H1 (cell line): ENCODE data around the gene TPT1. TPM values are rescaled to one million over a fixed set of nuclear protein-coding genes. Genes with fewer than 3 reads are reported as not detected.

Source experiments
- CREB1 ChIP-seq: IDR thresholded peaks from 2 replicates; pipeline ENCODE4 v1.6.1; 2012; ENCODE audit warnings: inconsistent platforms
- EP300 ChIP-seq, 2 experiments: IDR thresholded peaks; 1 replicate in 1 of 2; 2 replicates in 1 of 2; pipeline ENCODE4 v1.6.1; 2011 to 2012; ENCODE audit warnings: low read depth in 2 of 2, low read length in 2 of 2, mild to moderate bottlenecking in 2 of 2, borderline replicate concordance in 1 of 2, inconsistent platforms in 1 of 2, moderate library complexity in 1 of 2
- FOSL1 ChIP-seq: IDR thresholded peaks from 2 replicates; pipeline ENCODE4 v1.6.1; 2011; ENCODE audit warnings: mild to moderate bottlenecking, low read depth, low read length, moderate library complexity; ENCODE audit not compliant: insufficient read depth
- JUND ChIP-seq: IDR thresholded peaks from 2 replicates; pipeline ENCODE4 v1.6.1; 2011; ENCODE audit warnings: mild to moderate bottlenecking, improper control_type of control experiment, low read length
- KDM4A ChIP-seq: IDR thresholded peaks from one replicate; pipeline ENCODE4 v1.7.1; 2012; ENCODE audit warnings: low read depth, mild to moderate bottlenecking, moderate library complexity, low read length, inconsistent platforms; ENCODE audit not compliant: severe bottlenecking
- NANOG ChIP-seq: IDR thresholded peaks from 2 replicates; pipeline ENCODE4 v1.6.1; 2011; ENCODE audit warnings: low read length, low read depth, mild to moderate bottlenecking, inconsistent platforms; ENCODE audit not compliant: insufficient read depth, poor library complexity, severe bottlenecking
- NRF1 ChIP-seq: IDR thresholded peaks from 2 replicates; pipeline ENCODE4 v1.6.1; 2011; ENCODE audit warnings: mild to moderate bottlenecking, low read depth, low read length, improper control_type of control experiment
- PHF8 ChIP-seq: fragments of 200-600 bp; sonication (generic); conservative IDR thresholded peaks from 2 replicates; pipeline ENCODE4 v1.7.1; 2012; ENCODE audit warnings: low read depth, mild to moderate bottlenecking, inconsistent platforms, low read length, moderate library complexity
- POLR2A ChIP-seq, 2 experiments: IDR thresholded peaks; 1 replicate in 1 of 2; 2 replicates in 1 of 2; pipeline ENCODE4 v1.6.1; 2011; ENCODE audit warnings: low read depth in 2 of 2, low read length in 2 of 2, mild to moderate bottlenecking in 2 of 2; ENCODE audit errors: control extremely low read depth in 1 of 2
- POLR2AphosphoS5 ChIP-seq: IDR thresholded peaks from 2 replicates; pipeline ENCODE4 v1.6.1; 2011; ENCODE audit warnings: low read depth, low read length
- SIRT6 ChIP-seq: IDR thresholded peaks from one replicate; pipeline ENCODE4 v1.7.1; 2012; ENCODE audit warnings: low read length, inconsistent platforms
- SP1 ChIP-seq: IDR thresholded peaks from 2 replicates; pipeline ENCODE4 v1.6.1; 2011; ENCODE audit warnings: low read depth, low read length
- SRF ChIP-seq: IDR thresholded peaks from 2 replicates; pipeline ENCODE4 v1.6.1; 2011; ENCODE audit warnings: mild to moderate bottlenecking, low read depth, low read length, moderate library complexity
- TAF7 ChIP-seq: optimal IDR thresholded peaks from 2 replicates; pipeline ENCODE3; 2011; ENCODE audit warnings: low read depth, mild to moderate bottlenecking, inconsistent platforms, low read length, moderate library complexity, borderline replicate concordance
- TBP ChIP-seq: IDR thresholded peaks from 2 replicates; pipeline ENCODE4 v1.6.1; 2011; ENCODE audit warnings: low read depth, low read length, improper control_type of control experiment
- TCF12 ChIP-seq: IDR thresholded peaks from 2 replicates; pipeline ENCODE4 v1.6.1; 2011; ENCODE audit warnings: low read depth, mild to moderate bottlenecking, low read length
- TEAD4 ChIP-seq: IDR thresholded peaks from 2 replicates; pipeline ENCODE4 v1.6.1; 2012; ENCODE audit warnings: low read depth, low read length, inconsistent platforms, mixed read lengths
- ZNF274 ChIP-seq: IDR thresholded peaks from 2 replicates; pipeline ENCODE4 v1.7.0; 2012; ENCODE audit warnings: low read length, borderline replicate concordance; ENCODE audit errors: extremely low read depth
- polyA plus RNA-seq, 7 experiments: library from polyadenylated mRNA; depleted of rRNA in 3 of 7; stranded (reverse) in 5 of 7; unstranded in 2 of 7; fragments of >200 nt in 5 of 7; fragments of 200-250 nt in 2 of 7; gene quantifications; 1 replicate in 5 of 7; 2 replicates in 1 of 7; 4 replicates in 1 of 7; pipeline versions ENCODE4 v1.2.1 to v1.2.3, GENCODE V29; 2011 to 2013; ENCODE audit warnings: missing spikeins in 2 of 7, mixed read lengths in 2 of 7
- total RNA-seq: library from RNA; stranded (reverse); fragmentation: NEBNext Ultra II Directional; extraction: Animal tissue kit (Norgen Biotek cat#: 25700); gene quantifications from 2 replicates; pipeline ENCODE4 v1.2.1, GENCODE V29; 2021
- TF ChIP-seq, protein P1 (sequence below): IDR thresholded peaks from 2 replicates; pipeline ENCODE4 v1.6.1; 2012; ENCODE audit warnings: low read length, inconsistent platforms
- TF ChIP-seq, protein P2 (sequence below): IDR thresholded peaks from 2 replicates; pipeline ENCODE4 v1.6.1; 2011; ENCODE audit warnings: low read depth, mild to moderate bottlenecking, low read length; ENCODE audit not compliant: insufficient read depth
- TF ChIP-seq, protein P3 (sequence below): IDR thresholded peaks from 2 replicates; pipeline ENCODE4 v1.6.1; 2012; ENCODE audit warnings: inconsistent platforms

Gene TPT1
- total and polyA plus RNA-seq, 2 of the 8 experiments (the other 6 are each of a cell fraction or from before 2014, with no cell fraction given): 2,245 to 2,279 TPM

DNA sequence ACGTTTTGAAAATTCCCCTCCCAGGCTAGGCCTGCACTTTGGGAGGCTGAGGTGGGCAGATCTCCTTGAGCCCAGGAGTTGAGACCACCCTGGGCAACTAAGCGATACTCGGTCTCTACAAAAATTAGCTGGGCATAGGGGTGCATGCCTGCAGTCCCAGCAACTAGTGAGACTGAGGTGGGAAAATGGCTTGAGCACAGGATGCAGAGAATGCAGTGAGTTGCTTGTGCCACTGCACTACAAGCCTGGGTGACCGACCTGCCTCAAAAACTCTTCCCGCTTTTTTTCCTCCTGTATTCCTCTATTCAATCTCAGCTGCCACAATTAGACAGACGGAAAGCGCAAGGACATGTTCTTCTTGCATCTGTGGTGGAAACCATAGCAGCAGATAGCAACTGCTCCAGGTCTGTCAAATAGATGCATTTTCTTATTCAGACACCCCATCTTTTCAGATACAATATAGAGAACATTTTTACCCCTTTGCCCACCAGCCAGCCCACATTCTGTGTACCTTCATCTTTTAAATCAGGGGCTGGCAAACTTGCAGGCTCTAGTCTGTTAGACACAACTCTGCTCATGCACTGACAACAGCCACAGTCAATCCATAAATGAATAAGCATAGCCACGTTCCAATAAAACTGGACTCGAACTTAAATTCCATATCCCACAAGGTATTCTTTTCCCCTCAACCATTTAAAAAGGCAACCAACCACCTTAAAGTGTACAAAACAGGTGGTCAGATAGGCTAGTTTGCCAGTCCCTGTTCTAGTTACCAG, 4.8 kb downstream of the TPT1 start (continued):
- TF ChIP-seq FOSL1 (no peak), SIRT6 (no peak), PHF8 (no peak), TCF12 (no peak), ZNF274 (no peak), SP1 (no peak), EP300 (IDR thresholded peaks at IDR 0.05; ENCODE audit: borderline replicate concordance in 1 of 2, low read depth in 2 of 2, low read length in 2 of 2) (no peak), JUND (no peak), POLR2AphosphoS5 (peak; percentile 81), TBP (no peak), SRF (no peak), NRF1 (no peak), POLR2A (IDR thresholded peaks at IDR 0.05; ENCODE audit: control extremely low read depth in 1 of 2, low read depth in 2 of 2, low read length in 2 of 2) (peak; percentile 64 to 86), TAF7 (no peak), KDM4A (no peak), CREB1 (no peak), NANOG (no peak), TEAD4 (no peak)
- TF ChIP-seq, protein P1, sequence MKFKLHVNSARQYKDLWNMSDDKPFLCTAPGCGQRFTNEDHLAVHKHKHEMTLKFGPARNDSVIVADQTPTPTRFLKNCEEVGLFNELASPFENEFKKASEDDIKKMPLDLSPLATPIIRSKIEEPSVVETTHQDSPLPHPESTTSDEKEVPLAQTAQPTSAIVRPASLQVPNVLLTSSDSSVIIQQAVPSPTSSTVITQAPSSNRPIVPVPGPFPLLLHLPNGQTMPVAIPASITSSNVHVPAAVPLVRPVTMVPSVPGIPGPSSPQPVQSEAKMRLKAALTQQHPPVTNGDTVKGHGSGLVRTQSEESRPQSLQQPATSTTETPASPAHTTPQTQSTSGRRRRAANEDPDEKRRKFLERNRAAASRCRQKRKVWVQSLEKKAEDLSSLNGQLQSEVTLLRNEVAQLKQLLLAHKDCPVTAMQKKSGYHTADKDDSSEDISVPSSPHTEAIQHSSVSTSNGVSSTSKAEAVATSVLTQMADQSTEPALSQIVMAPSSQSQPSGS: no peak; the same call in 1 of the 2 replicates
- TF ChIP-seq, protein P2, sequence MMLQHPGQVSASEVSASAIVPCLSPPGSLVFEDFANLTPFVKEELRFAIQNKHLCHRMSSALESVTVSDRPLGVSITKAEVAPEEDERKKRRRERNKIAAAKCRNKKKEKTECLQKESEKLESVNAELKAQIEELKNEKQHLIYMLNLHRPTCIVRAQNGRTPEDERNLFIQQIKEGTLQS: no peak
- TF ChIP-seq, protein P3, sequence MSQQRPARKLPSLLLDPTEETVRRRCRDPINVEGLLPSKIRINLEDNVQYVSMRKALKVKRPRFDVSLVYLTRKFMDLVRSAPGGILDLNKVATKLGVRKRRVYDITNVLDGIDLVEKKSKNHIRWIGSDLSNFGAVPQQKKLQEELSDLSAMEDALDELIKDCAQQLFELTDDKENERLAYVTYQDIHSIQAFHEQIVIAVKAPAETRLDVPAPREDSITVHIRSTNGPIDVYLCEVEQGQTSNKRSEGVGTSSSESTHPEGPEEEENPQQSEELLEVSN: peak; percentile 15; the same call in 1 of the 2 replicates
- TF ChIP-seq, all 59 proteins: peak for 4
